ENCODE data around the gene SLC41A3. TPM values are rescaled to one million over a fixed set of nuclear protein-coding genes. Genes with fewer than 3 reads are reported as not detected.
"Not testable (repeated sequence)": the region's sequence is repeated elsewhere in the genome, so short reads cannot be mapped to it uniquely, and the experiment has no call there.

Gene SLC41A3
- total and polyA plus RNA-seq, 7 donors: 5.1 to 59.5 (median 28.9) TPM

DNA sequence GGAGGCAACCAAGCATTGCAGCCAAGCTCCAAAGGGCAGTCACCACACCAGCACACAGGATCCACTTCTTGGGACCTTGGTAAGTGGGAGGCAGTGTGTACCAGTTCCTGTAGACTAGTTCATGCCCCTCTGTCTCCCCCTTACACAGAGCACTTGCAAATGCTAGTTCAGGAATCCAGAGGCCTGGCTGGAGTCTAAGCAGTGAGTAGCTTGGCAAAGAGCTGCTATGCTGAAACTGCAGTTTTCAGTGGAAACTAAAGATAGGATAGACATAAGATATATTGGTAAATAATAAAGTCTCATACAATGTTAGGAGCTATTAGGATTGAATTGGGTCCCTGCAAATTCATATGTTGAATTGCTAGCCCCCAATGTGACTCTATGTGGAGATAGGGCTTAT is 13.9 kb upstream of the SLC41A3 start:
- intact Hi-C loops (cut with DNase I): no loop called here
- Histone ChIP-seq H3K4me3 (no peak overlapping the region), H3K9me3 (peaks cover 0 to 6% (median 5%) of the 10 kb centered on the region in 4 donors), H3K36me3 (no peaks in the 10 kb centered on the region), H3K27ac (no peak overlapping the region), H3K4me1 (peaks cover 0 to 13% (median 11%) of the 10 kb centered on the region in 4 donors), H3K27me3 (no peaks in the 10 kb centered on the region)
- TF ChIP-seq EP300 (IDR thresholded peaks at IDR 0.05): no peak
- DNase-seq: no peak

GRCh38 chr3:126096274-126096673 is 12.3 kb upstream of the SLC41A3 start:
- not testable (repeated sequence) for DNase-seq
- 80% methylated on average over 6 of the region's 6 CpGs for WGBS, 2 donors

GRCh38 chr3:126092128-126092527 is 8.2 kb upstream of the SLC41A3 start:
- 91% methylated on average over 5 of the region's 5 CpGs for WGBS, 2 donors
- H3K9me3 ChIP-seq; DNase-seq; H3K27me3 ChIP-seq; intact Hi-C loops (cut with DNase I); H3K27ac ChIP-seq; H3K4me1 ChIP-seq; H3K4me3 ChIP-seq; H3K36me3 ChIP-seq: not testable (repeated sequence)

More at GRCh38 chr3:126096274-126096673, 12.3 kb upstream of the SLC41A3 start:
- H3K9me3 ChIP-seq; H3K27ac ChIP-seq; H3K4me3 ChIP-seq; H3K27me3 ChIP-seq; intact Hi-C loops (cut with DNase I); H3K36me3 ChIP-seq; H3K4me1 ChIP-seq: not testable (repeated sequence)

DNA sequence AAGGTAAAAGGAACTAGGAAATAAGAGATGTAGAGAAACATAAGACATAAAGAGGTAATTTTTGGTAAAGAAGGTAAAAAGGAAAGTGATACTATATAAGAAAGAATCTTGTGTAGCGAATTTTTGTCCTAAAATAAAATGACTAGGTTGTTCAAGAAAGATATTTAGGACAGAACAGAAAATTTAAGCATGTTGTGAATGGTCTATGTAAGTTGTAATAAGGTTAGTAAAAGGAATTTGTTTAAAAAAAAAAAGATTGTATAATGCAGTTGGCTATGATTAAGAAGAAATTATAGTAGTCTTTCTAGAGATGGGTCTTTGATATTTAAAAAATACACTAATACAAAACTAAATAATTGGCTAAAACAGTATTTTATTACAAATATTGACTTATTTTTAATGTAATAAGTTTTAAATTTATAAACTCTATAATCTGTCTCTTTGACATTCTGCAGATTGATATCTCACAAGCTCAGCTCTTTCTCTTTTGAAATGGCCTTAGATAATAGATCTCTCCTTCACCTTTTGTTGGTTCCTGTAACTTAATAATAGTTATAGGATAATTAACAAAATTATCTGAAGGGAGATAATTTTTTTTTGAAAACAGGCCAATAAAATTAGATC is 3.7 kb upstream of the SLC41A3 start:
- Histone ChIP-seq H3K36me3 (no peaks in the 10 kb centered on the region), H3K27me3 (no peaks in the 10 kb centered on the region), H3K4me3 (no peak overlapping the region), H3K4me1 (peaks cover 0 to 14% (median 8%) of the 10 kb centered on the region in 4 donors), H3K27ac (no peak overlapping the region), H3K9me3 (peaks cover 0 to 3% (median 0%) of the 10 kb centered on the region in 4 donors)
- TF ChIP-seq, protein P1, sequence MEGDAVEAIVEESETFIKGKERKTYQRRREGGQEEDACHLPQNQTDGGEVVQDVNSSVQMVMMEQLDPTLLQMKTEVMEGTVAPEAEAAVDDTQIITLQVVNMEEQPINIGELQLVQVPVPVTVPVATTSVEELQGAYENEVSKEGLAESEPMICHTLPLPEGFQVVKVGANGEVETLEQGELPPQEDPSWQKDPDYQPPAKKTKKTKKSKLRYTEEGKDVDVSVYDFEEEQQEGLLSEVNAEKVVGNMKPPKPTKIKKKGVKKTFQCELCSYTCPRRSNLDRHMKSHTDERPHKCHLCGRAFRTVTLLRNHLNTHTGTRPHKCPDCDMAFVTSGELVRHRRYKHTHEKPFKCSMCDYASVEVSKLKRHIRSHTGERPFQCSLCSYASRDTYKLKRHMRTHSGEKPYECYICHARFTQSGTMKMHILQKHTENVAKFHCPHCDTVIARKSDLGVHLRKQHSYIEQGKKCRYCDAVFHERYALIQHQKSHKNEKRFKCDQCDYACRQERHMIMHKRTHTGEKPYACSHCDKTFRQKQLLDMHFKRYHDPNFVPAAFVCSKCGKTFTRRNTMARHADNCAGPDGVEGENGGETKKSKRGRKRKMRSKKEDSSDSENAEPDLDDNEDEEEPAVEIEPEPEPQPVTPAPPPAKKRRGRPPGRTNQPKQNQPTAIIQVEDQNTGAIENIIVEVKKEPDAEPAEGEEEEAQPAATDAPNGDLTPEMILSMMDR (IDR thresholded peaks at IDR 0.05): no peak
- TF ChIP-seq POLR2AphosphoS5 (IDR thresholded peaks at IDR 0.05) (no peak), EP300 (IDR thresholded peaks at IDR 0.05) (no peak), POLR2A (IDR thresholded peaks at IDR 0.05) (no peak)
- DNase-seq: no peak
- 90 to 91% methylated on average over 1 of the region's 1 CpG for WGBS, 2 donors
- intact Hi-C loops (cut with DNase I): no loop called here

DNA sequence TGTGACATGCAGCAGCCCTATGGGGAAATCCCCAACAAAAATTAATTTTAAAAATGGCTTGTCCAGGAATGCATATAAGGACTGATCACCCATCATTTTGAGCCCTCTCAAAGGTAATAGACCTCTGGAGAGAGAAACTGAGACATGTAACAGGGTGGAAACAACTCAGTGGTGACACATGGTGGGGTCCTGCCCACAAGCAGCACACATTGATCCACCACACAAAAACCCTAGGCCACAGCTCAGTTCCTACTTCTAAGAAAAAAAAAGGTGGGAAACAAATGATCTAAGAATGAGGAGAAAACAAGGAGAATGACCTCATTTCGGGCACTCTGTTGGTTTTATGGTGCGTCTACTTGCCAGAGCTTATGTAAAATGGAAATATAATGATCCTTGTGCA is 1.9 kb upstream of the SLC41A3 start:
- no peaks in the 10 kb centered on the region for H3K36me3 ChIP-seq
- H3K27me3 ChIP-seq: no peaks in the 10 kb centered on the region
- no peak overlapping the region for H3K27ac ChIP-seq
- H3K9me3 ChIP-seq: no peaks in the 10 kb centered on the region
- 77 to 79% methylated on average over 2 of the region's 2 CpGs for WGBS, 2 donors
- intact Hi-C loops (cut with DNase I): no loop called here
- TF ChIP-seq, protein P1 (IDR thresholded peaks at IDR 0.05): no peak
- no peak for TF ChIP-seq EP300 (IDR thresholded peaks at IDR 0.05)
- no peak for TF ChIP-seq POLR2A (IDR thresholded peaks at IDR 0.05)
- TF ChIP-seq POLR2AphosphoS5 (IDR thresholded peaks at IDR 0.05): no peak
- H3K4me1 ChIP-seq: peaks cover 0 to 16% (median 10%) of the 10 kb centered on the region in 4 donors
- no peak for DNase-seq
- H3K4me3 ChIP-seq: no peak overlapping the region

- H3K27ac ChIP-seq: no peak overlapping the region
- WGBS, 2 donors: 96% methylated on average over 7 of the region's 7 CpGs
- intact Hi-C loops (cut with DNase I): no loop called here
- H3K36me3 ChIP-seq: no peaks in the 10 kb centered on the region
- H3K9me3 ChIP-seq: no peaks in the 10 kb centered on the region
- no peak overlapping the region for H3K4me3 ChIP-seq
- TF ChIP-seq EP300 (IDR thresholded peaks at IDR 0.05) (no peak), POLR2A (IDR thresholded peaks at IDR 0.05) (no peak), POLR2AphosphoS5 (IDR thresholded peaks at IDR 0.05) (no peak)
- TF ChIP-seq, protein P1 (IDR thresholded peaks at IDR 0.05): no peak
- DNase-seq: no peak
- H3K27me3 ChIP-seq: no peaks in the 10 kb centered on the region
- peaks cover 0 to 16% (median 10%) of the 10 kb centered on the region in 4 donors for H3K4me1 ChIP-seq
Measured at GRCh38 chr3:126085276-126085675, 1.4 kb upstream of the SLC41A3 start.
